Lower lobe of right lung (tissue), 2 donors: ENCODE results near the gene FPR1. TPM values are rescaled to one million over a fixed set of nuclear protein-coding genes. Genes with fewer than 3 reads are reported as not detected.
"Not testable (repeated sequence)": the region's sequence is repeated elsewhere in the genome, so short reads cannot be mapped to it uniquely, and the experiment has no call there.

Experiments
- ATAC-seq, 2 donors: fragments of 200-7000 bp; cut with Tn5 transposase; one replicate each; pipeline ENCODE4 v1.9.1; 2020 to 2022; ENCODE audit warnings: mild to moderate bottlenecking in 2 of 2, moderate library complexity in 2 of 2
- DNase-seq: peaks from one replicate; pipeline ENCODE4 v3.0.0-alpha.2; 2020
- H3K27ac ChIP-seq: fragments of 200-600 bp; one replicate; pipeline ENCODE4 v1.8.0; 2022
- H3K27me3 ChIP-seq: fragments of 200-600 bp; one replicate; pipeline ENCODE4 v1.8.0; 2022; ENCODE audit warnings: low read depth
- H3K36me3 ChIP-seq: fragments of 200-600 bp; one replicate; pipeline ENCODE4 v1.8.0; 2022; ENCODE audit warnings: mild to moderate bottlenecking
- H3K4me1 ChIP-seq: fragments of 200-600 bp; one replicate; pipeline ENCODE4 v1.8.0; 2022
- H3K4me3 ChIP-seq: fragments of 200-600 bp; one replicate; pipeline ENCODE4 v1.8.0; 2022; ENCODE audit warnings: mild to moderate bottlenecking
- H3K9me3 ChIP-seq: fragments of 200-600 bp; one replicate; pipeline ENCODE4 v1.8.0; 2022
- CTCF ChIP-seq: fragments of 200-600 bp; IDR thresholded peaks from one replicate; pipeline ENCODE4 v1.8.0; 2022; ENCODE audit warnings: antibody characterized with exemption, mild to moderate bottlenecking
- intact Hi-C: fragments of 100-400 bp; cut with DNase I; formaldehyde crosslinking; loops from one replicate; pipeline ENCODE4 v1.11.0; 2022
- total RNA-seq: library from RNA; stranded (reverse); fragmentation: NEBNext Ultra II Directional; extraction: Animal tissue kit (Norgen Biotek cat#: 25700); gene quantifications from one replicate; pipeline ENCODE4 v1.2.1, GENCODE V29; 2021
- donor health status: DM: no; HTN: yes; CAD: no; lungs with severe emphysema.

The FPR1 gene
- total RNA-seq, 1 donor from 2014 or later, result 105 TPM

DNA sequence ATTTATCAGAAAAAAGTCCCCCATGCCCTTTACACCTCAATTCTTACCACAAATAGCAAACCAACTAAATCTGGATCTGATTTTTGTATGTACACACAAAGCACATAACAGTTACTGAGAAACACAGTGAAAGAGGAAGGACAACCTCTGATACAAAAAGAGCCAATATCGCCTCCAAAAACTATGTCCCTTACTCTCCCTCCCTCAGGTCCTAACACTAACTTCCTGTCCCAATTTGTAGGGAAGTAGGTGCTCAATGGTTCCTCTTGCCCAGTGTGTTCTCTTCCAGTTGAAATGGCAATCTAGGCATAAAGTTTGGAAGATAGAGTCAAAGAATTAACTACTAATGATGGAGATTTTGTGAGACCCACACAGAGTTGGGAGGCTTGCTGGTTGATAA lies 27.5 kb upstream of the FPR1 start:
- Histone ChIP-seq H3K36me3 (no peaks in the 10 kb centered on the region), H3K27me3 (no peaks in the 10 kb centered on the region), H3K4me3 (no peak overlapping the region), H3K27ac (no peak overlapping the region), H3K9me3 (no peaks in the 10 kb centered on the region), H3K4me1 (peaks cover 10% of the 10 kb centered on the region)
- ATAC-seq (no peak), DNase-seq (no peak)
- TF ChIP-seq CTCF, result no peak
- intact Hi-C loops, result no loop called here

GRCh38 chr19:51777570-51778462 lies 26.1 kb upstream of the FPR1 start:
- Histone ChIP-seq H3K36me3 (no peaks in the 10 kb centered on the region), H3K27ac (no peak overlapping the region), H3K4me1 (peaks cover 10% of the 10 kb centered on the region), H3K4me3 (no peak overlapping the region), H3K27me3 (no peaks in the 10 kb centered on the region), H3K9me3 (no peaks in the 10 kb centered on the region)
- TF ChIP-seq CTCF, result peak; percentile 74
- DNase-seq (peak; percentile 78), ATAC-seq (peak; percentile 91)
- intact Hi-C loops, result no loop called here

DNA sequence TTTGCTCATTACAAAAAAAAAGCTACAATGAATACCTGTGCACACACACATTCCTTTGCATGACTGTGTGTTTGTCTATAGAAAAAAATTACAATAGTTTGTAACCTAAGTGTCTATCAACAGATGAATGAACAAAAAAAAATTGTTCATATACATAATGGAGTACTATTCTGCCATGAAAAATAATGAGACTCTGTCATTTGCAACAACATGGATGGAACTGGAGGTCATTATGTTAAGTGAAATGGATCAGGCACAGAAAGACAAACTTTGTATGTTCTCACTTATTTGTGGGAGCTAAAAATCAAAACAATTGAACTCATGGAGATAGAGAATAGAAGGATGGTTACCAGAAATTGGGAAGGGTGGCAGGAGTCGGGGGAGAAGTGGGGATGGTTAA lies 24.9 kb upstream of the FPR1 start:
- H3K9me3 ChIP-seq, ATAC-seq, intact Hi-C loops, H3K36me3 ChIP-seq, H3K4me1 ChIP-seq, DNase-seq, H3K4me3 ChIP-seq, H3K27ac ChIP-seq, H3K27me3 ChIP-seq: not testable (repeated sequence)

DNA sequence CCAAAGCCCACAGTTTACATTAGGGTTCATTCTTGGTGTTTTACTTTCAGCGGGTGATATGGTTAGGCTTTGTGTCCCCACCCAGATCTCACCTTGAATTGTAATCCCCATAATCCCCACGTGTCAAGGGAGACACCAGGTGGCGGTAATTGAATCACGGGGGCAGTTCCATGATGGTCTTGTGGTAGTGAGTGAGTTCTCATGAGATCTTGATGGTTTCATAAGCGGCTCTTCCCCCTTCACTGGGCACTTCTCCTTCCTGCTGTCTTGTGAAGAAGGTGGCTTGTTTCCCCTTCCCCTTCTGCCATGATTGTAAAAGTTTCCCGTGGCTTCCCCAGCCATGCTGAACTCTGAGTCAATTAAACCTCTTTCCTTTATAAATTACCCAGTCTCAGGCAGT lies 21.3 kb upstream of the FPR1 start:
- no peak for TF ChIP-seq CTCF
- Histone ChIP-seq H3K36me3 (no peaks in the 10 kb centered on the region), H3K4me3 (no peak overlapping the region), H3K27ac (no peak overlapping the region), H3K27me3 (peaks cover 6% of the 10 kb centered on the region), H3K9me3 (no peaks in the 10 kb centered on the region), H3K4me1 (peaks cover 16% of the 10 kb centered on the region)
- intact Hi-C loops, result no loop called here
- no peak for DNase-seq
- peak; percentile 19 to 38 for ATAC-seq

DNA sequence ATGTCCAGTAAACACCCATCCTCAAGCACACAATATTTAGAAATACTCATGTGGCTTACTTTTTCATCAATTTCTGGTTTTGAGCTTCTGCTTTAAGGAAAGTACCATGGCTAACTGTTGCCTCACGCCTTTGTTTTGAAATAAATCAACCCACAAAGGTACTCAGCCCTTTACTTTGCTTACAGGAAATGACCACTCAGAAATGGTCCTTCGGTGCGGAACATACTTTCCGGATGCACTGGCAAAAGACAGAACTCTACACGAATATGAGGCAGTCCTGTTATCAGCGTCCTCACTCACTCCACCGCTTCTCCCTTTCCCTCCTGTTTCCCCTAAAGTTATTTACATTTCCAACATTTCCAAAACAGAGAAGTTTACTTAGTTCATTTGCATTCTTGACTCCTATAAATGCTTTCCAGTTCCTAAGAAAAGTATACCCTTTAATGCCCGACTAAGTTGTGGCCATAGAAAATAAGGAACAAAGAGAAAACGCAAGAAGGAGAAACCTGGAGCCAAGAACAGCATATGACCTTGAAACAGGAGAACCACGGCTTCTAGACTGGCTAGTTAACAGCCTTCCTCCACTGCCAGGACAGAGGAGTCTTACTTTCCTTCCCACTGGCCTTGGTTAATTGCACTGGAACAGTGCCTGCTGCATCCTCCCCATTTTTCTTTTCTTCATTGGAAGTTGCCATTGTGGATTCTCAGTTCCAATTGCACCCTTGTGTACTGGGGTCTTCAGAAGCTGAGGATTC lies 19.9 kb upstream of the FPR1 start:
- intact Hi-C loops, result no loop called here
- Histone ChIP-seq H3K4me1 (peaks cover 9% of the 10 kb centered on the region), H3K9me3 (no peaks in the 10 kb centered on the region), H3K27ac (no peak overlapping the region), H3K27me3 (peaks cover 6% of the 10 kb centered on the region), H3K4me3 (no peak overlapping the region), H3K36me3 (no peaks in the 10 kb centered on the region)
- TF ChIP-seq CTCF, result no peak
- ATAC-seq, result peak; percentile 70 to 82
- DNase-seq, result no peak

- Histone ChIP-seq H3K27me3 (peaks cover 12% of the 10 kb centered on the region), H3K36me3 (no peaks in the 10 kb centered on the region), H3K4me3 (no peak overlapping the region), H3K4me1 (peaks cover 9% of the 10 kb centered on the region), H3K9me3 (no peaks in the 10 kb centered on the region), H3K27ac (no peak overlapping the region)
- intact Hi-C loops, result no loop called here
- no peak for TF ChIP-seq CTCF
- no peak for DNase-seq
- ATAC-seq, result no peak
Observed at GRCh38 chr19:51766461-51766860, 14.8 kb upstream of the FPR1 start.
